H54 (cell line): ENCODE results near the gene SULF2.
"Not testable (repeated sequence)": the region's sequence is repeated elsewhere in the genome, so short reads cannot be mapped to it uniquely, and the experiment has no call there.

Experiments
- DNase-seq: peaks from one replicate; pipeline ENCODE4 v3.0.0; 2011; ENCODE audit warnings: low spot score, mixed read lengths; ENCODE audit not compliant: insufficient read length
- FAIRE-seq: peaks from 3 replicates; lab custom pipeline; 2011; peaks lifted over from hg19 to GRCh38; lab: Jason Lieb, UNC
- POLR2A ChIP-seq: IDR thresholded peaks from 2 replicates; pipeline ENCODE4 v1.6.1; 2011; ENCODE audit warnings: low read depth, mild to moderate bottlenecking, low read length

Gene SULF2

GRCh38 chr20:47799116-47799715 lies 13.9 kb upstream of the SULF2 start:
- TF ChIP-seq POLR2A = no peak
- FAIRE-seq (no peak), DNase-seq (no peak)

GRCh38 chr20:47796971-47797370 lies 11.7 kb upstream of the SULF2 start:
- TF ChIP-seq POLR2A = no peak
- FAIRE-seq = no peak
- DNase-seq = no peak

- no peak for TF ChIP-seq POLR2A
- DNase-seq = no peak
- FAIRE-seq = no peak
These were observed 10.1 kb upstream of the SULF2 start for GRCh38 chr20:47795214-47795907.

GRCh38 chr20:47794264-47794663 lies 9.0 kb upstream of the SULF2 start:
- not testable (repeated sequence) for FAIRE-seq, DNase-seq

- DNase-seq (peak; percentile 72), FAIRE-seq (no peak)
- no peak for TF ChIP-seq POLR2A
These were observed 6.8 kb upstream of the SULF2 start for GRCh38 chr20:47792021-47792618.

- DNase-seq (no peak), FAIRE-seq (no peak)
- TF ChIP-seq POLR2A = no peak
These were observed 5.9 kb upstream of the SULF2 start for GRCh38 chr20:47791084-47791599.

GRCh38 chr20:47790580-47790965 lies 5.3 kb upstream of the SULF2 start:
- no peak for TF ChIP-seq POLR2A
- DNase-seq (no peak), FAIRE-seq (no peak)

- DNase-seq (no peak), FAIRE-seq (no peak)
- no peak for TF ChIP-seq POLR2A
These were observed 4.7 kb upstream of the SULF2 start for GRCh38 chr20:47789764-47790579.

GRCh38 chr20:47789081-47789763 lies 3.9 kb upstream of the SULF2 start:
- FAIRE-seq (no peak), DNase-seq (no peak)
- no peak for TF ChIP-seq POLR2A

- TF ChIP-seq POLR2A = no peak
- DNase-seq (no peak), FAIRE-seq (no peak)
These were observed 3.4 kb upstream of the SULF2 start for GRCh38 chr20:47788741-47789080.

GRCh38 chr20:47786765-47787107 lies 1.5 kb upstream of the SULF2 start:
- FAIRE-seq = no peak
- TF ChIP-seq POLR2A = no peak
- DNase-seq = no peak

- FAIRE-seq (no peak), DNase-seq (peak; percentile 47)
These were observed 828 bp upstream of the SULF2 start for GRCh38 chr20:47785854-47786764.

GRCh38 chr20:47784599-47785310 lies 526 bp downstream of the SULF2 start:
- DNase-seq (no peak), FAIRE-seq (no peak)

More at GRCh38 chr20:47785854-47786764, 828 bp upstream of the SULF2 start:
- no peak for TF ChIP-seq POLR2A

More at GRCh38 chr20:47784599-47785310, 526 bp downstream of the SULF2 start:
- TF ChIP-seq POLR2A = no peak
